Activated T-helper 17 cell treated with anti-CD3 and anti-CD28 coated beads, Interleukin-2, amount 50 U/mL, for 72 hours (primary cell): ENCODE results near the gene STX1B. TPM values are rescaled to one million over a fixed set of nuclear protein-coding genes. Genes with fewer than 3 reads are reported as not detected.

Experiments used
- ATAC-seq: fragments of 150-1000 bp; cut with Tn5 transposase; replicated peaks from 2 replicates; pipeline ENCODE4 v1.10.0; 2021; ENCODE audit warnings: mild to moderate bottlenecking, moderate library complexity
- H3K27ac Mint-ChIP-seq: one replicate; pipeline ENCODE4 v1.8.0; 2022; ENCODE audit warnings: mixed read lengths
- H3K27me3 Mint-ChIP-seq: one replicate; pipeline ENCODE4 v1.8.0; 2022; ENCODE audit warnings: mixed read lengths
- H3K36me3 Mint-ChIP-seq: one replicate; pipeline ENCODE4 v1.8.0; 2022; ENCODE audit warnings: low read depth, mild to moderate bottlenecking, mixed read lengths
- H3K4me1 Mint-ChIP-seq: one replicate; pipeline ENCODE4 v1.8.0; 2022; ENCODE audit warnings: mixed read lengths
- H3K4me3 Mint-ChIP-seq: one replicate; pipeline ENCODE4 v1.8.0; 2022; ENCODE audit warnings: mild to moderate bottlenecking, mixed read lengths
- H3K9me3 Mint-ChIP-seq: one replicate; pipeline ENCODE4 v1.8.0; 2022; ENCODE audit warnings: mixed read lengths
- total RNA-seq, 2 donors: library from RNA; stranded (reverse); gene quantifications; one replicate each; pipeline ENCODE4 v1.2.3, GENCODE V29; 2022

STX1B gene
- total RNA-seq, 2 donors from 2014 or later, result 0.17 to 0.95 TPM

DNA sequence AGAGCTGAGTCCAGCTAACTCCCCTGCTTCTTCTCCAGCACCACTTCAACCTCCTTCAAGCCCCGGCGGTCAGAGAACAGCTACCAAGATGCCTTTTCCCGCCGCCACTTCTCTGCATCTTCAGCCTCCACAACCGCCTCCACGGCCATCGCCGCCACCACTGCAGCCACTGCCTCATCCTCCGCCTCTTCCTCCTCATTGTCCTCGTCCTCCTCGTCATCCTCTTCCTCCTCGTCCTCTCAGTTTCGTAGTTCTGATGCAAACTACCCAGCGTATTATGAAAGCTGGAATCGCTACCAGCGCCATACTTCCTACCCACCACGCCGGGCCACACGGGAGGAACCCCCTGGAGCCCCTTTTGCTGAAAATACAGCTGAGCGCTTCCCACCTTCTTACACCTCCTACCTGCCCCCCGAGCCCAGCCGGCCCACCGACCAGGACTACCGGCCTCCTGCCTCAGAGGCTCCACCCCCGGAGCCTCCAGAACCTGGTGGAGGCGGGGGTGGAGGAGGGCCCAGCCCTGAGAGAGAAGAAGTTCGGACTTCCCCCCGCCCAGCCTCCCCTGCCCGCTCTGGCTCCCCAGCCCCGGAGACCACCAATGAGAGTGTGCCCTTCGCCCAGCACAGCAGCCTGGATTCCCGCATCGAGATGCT is 45.7 kb downstream of the STX1B start:
- peaks cover 100% of the 10 kb centered on the region for H3K36me3 Mint-ChIP-seq
- H3K27ac Mint-ChIP-seq, result no peak overlapping the region
- no peaks in the 10 kb centered on the region for H3K27me3 Mint-ChIP-seq
- no peak for ATAC-seq
- H3K9me3 Mint-ChIP-seq, result no peaks in the 10 kb centered on the region
- H3K4me3 Mint-ChIP-seq, result no peak overlapping the region
- peaks cover 13% of the 10 kb centered on the region for H3K4me1 Mint-ChIP-seq

DNA sequence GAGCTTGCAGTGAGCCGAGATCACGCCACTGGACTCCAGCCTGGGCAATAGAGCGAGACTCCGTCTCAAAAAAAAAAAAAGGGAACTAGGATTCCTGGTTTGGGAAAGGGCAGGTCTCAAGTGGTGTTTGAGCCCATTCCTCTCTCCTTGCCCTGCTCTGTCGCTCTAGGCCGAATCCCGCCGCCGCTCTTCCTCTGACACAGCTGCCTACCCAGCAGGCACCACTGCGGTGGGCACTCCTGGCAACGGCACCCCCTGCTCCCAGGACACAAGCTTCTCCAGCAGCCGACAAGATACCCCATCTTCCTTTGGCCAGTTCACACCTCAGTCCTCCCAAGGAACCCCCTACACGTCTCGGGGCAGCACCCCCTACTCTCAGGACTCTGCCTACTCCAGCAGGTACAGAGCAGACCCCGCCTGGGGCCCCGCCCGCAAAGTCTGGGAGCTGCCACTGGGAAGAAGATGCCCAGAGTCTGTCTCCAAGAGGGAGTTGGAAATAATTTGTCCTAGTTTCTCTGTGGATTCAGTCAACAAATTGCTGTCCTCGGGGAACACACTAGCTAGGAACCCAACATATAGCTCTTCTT is 46.4 kb downstream of the STX1B start:
- no peak for ATAC-seq
- Mint-ChIP-seq H3K4me3 (no peak overlapping the region), H3K9me3 (no peaks in the 10 kb centered on the region), H3K36me3 (peaks cover 100% of the 10 kb centered on the region), H3K27ac (no peak overlapping the region), H3K27me3 (no peaks in the 10 kb centered on the region), H3K4me1 (peaks cover 20% of the 10 kb centered on the region)

DNA sequence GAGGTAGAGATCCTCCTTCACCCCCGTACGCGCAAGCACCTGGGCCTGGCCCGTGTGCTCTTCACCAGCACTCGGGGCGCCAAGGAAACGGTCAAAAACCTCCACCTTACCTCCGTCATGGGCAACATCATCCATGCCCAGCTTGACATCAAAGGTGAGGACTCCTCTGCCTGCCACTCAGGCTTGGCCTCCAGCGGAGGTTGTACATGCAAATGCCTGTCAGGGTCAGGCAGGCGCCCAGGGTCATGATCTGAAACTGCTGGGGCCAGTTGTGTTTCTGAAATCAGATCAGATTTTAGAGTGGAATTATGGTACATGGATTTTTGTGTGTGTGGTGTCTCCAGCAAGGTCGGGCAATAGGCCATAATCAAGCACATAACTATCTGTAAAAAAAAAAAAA is 49.1 kb downstream of the STX1B start:
- no peak overlapping the region for H3K4me3 Mint-ChIP-seq
- peaks cover 91% of the 10 kb centered on the region for H3K36me3 Mint-ChIP-seq
- ATAC-seq, result no peak
- no peak overlapping the region for H3K27ac Mint-ChIP-seq
- H3K27me3 Mint-ChIP-seq, result no peaks in the 10 kb centered on the region
- H3K9me3 Mint-ChIP-seq, result no peaks in the 10 kb centered on the region
- H3K4me1 Mint-ChIP-seq, result peaks cover 22% of the 10 kb centered on the region

DNA sequence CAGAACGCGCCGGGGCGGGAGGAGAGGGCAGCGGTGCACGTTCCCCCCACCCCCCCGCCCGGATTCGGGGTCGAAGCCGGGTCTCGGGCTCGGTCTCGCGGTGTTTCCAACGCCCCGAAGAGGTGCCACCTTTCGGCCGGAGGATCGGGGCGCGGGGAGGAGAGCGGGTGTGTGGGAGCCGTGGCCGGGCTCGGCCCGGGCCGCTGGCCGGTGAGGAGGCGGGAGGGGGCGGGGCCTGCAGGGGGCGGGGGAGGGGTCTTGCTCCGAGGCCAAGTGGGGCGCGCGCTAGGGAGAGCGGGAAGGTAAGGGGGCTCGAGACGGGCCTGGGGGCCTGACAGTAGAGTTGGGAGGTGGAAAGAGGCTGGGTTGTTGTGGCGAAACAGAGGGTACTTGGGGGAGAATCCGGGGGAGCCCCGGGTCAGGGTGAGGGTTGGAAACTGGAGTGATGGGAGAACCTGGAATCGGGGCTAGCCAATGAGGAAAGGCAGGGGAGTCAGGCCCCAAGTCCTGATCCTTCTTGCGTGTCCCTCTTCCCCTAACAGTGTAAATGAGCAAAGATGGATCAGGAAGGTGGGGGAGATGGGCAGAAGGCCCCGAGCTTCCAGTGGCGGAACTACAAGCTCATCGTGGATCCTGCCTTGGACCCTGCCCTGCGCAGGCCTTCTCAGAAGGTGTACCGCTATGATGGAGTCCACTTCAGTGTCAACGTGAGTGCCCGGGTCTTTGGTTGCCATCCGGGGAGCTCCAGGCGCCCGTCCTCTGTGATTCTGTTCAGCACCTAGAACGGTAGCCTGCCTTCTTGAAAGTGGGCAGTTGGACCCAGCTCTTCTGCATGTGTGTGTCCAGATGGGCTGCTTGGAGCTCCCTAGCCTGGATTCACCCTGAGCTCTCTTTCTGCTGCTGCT is 52.0 kb downstream of the STX1B start:
- H3K27ac Mint-ChIP-seq, result peak overlapping the region; percentile 79
- peak overlapping the region; percentile 81 for H3K4me3 Mint-ChIP-seq
- H3K36me3 Mint-ChIP-seq, result peaks cover 61% of the 10 kb centered on the region
- no peaks in the 10 kb centered on the region for H3K27me3 Mint-ChIP-seq
- no peaks in the 10 kb centered on the region for H3K9me3 Mint-ChIP-seq
- no peak for ATAC-seq
- peaks cover 17% of the 10 kb centered on the region for H3K4me1 Mint-ChIP-seq

DNA sequence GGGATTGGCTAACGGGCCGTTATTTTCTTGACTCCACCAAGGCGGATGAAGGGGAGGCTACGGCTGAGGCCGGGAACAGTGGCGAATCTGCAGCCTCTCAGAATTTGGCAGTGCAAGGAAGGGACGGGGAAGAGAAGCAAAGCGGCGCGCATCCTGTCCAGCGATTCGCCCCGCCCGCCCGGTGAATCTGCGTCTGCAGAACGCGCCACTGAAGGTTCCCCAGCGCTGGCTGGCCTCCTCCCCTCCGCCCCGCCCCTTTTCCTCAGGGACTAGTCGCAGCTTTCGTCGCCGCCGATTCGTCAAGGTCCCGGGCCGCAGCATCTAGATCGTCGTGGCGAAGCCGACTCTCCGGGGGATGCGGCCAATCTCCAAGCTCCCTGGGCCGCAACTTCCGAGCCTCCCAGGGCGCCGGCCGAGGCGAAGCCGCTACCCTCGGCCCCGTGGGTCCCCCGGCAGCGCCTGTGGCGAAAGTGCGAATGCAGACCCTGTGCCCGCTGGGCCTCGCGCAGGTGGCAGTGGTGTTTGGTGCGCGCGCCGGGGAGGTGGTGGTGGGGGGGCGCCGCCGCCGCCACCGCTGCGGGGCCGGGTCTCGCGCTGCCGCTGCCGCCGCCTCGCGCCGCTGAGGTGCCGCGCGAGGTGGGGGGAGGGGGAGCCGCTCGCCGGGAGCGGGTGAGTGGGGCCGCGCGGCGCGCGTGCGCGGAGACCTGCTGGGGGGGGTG is 52.8 kb downstream of the STX1B start, which contains the start of gene SETD1A:
Gene SETD1A (plus strand): TSS at position 299 of the 719 bp plus-strand sequence. CDS start 978 bp downstream, outside the sequence.
- Mint-ChIP-seq H3K4me3 (peak within 1 kb of the TSS; percentile 91), H3K36me3 (peaks cover 53% of the 10 kb centered on the region), H3K27ac (peak within 1 kb of the TSS; percentile 98), H3K27me3 (no peaks in the 10 kb centered on the region), H3K9me3 (no peaks in the 10 kb centered on the region), H3K4me1 (peaks cover 17% of the 10 kb centered on the region)
- peak; percentile 90 for ATAC-seq

DNA sequence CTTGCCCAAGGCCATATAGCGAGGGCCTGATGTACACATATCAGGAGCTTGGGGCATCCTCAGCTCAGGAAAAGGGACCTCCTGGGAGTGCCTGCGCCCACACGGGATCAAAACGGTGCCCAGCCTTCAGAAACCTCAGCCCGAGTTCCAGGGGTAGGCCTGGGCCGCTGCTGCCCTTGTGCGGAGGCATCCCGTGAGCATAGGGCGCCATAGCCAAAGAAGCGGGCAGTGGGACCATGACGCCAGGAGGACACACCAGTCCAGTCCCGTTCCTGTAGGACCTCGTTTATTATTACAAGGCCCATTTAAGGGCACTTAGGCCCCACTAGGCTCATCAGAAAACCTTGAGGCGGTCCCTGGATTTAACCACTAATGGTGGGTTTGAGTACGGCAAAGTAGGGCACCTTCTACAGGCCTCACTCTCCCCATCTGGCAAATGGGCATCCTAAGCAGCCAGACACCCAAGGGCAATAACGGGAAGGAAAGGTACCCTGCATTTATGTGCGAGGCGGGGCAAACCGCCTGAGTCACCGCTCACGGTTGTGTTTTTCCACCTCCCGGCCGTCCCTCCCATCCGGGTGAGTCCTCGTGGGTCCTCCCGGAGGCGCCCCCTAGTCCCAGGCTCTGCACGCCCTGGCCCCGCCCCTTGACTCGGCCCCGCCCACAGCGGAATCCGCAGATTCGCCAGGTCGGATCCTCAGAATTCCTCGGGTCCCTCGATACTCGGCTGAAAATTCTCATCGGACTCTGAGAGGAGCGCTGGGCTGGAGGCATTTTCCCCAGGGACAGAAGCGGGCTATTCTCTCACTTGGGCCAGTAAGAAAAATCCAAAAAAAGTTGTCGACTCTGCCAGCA is 53.6 kb downstream of the STX1B start:
- H3K4me1 Mint-ChIP-seq, result peaks cover 17% of the 10 kb centered on the region
- H3K4me3 Mint-ChIP-seq, result peak overlapping the region; percentile 91
- H3K27me3 Mint-ChIP-seq, result no peaks in the 10 kb centered on the region
- peak overlapping the region; percentile 98 for H3K27ac Mint-ChIP-seq
- no peaks in the 10 kb centered on the region for H3K9me3 Mint-ChIP-seq
- ATAC-seq, result peak; percentile 83
- H3K36me3 Mint-ChIP-seq, result peaks cover 45% of the 10 kb centered on the region

DNA sequence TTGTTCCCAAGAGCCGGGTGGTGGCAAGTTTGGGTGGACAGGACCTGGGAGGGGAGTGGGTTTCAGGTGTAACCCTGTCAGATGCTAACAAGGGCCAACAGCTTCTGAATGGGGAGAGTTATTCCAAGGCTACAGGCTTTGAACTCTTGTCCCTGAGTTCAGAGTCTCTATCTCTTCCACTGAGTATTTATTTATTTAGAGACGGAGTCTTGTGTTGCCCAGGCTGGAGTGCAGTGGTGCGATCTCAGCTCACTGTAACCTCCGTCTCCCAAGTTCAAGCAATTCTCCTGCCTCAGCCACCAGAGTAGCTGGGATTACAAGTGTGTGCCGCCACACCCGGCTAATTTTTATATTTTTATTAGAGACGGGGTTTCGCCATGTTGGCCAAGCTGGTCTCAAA is 55.4 kb downstream of the STX1B start:
- ATAC-seq, result no peak
- Mint-ChIP-seq H3K4me3 (no peak overlapping the region), H3K36me3 (peaks cover 32% of the 10 kb centered on the region), H3K4me1 (peaks cover 15% of the 10 kb centered on the region), H3K27me3 (no peaks in the 10 kb centered on the region), H3K27ac (no peak overlapping the region), H3K9me3 (no peaks in the 10 kb centered on the region)

DNA sequence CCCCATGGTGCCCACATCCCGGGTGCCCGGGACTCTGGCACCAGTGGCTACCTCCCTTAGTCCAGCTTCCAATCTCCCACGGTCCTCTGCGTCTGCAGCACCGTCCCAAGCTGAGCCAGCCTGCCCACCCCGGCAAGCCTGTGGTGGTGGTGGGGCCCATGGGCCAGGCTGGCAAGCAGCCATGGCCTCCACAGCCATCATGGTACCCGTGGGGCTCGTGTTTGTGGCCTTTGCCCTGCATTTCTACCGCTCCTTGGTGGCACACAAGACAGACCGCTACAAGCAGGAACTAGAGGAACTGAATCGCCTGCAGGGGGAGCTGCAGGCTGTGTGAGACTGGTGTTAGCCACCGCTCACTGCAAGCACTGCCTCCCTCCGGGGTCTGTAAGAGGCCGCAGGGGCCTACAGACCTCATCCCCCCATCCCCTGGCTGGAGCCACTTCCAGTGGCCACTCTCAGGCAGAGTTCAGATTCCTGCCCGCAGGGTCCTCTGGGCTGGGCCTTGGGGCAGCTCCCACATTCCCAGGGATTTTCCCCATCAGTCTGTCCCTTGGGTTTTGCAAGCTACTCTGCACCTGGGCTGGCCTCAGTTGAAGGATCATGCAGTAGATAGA is 56.8 kb downstream of the STX1B start:
- no peak overlapping the region for H3K27ac Mint-ChIP-seq
- no peak overlapping the region for H3K4me3 Mint-ChIP-seq
- no peaks in the 10 kb centered on the region for H3K9me3 Mint-ChIP-seq
- H3K4me1 Mint-ChIP-seq, result peaks cover 5% of the 10 kb centered on the region
- H3K27me3 Mint-ChIP-seq, result no peaks in the 10 kb centered on the region
- H3K36me3 Mint-ChIP-seq, result peaks cover 22% of the 10 kb centered on the region
- no peak for ATAC-seq

DNA sequence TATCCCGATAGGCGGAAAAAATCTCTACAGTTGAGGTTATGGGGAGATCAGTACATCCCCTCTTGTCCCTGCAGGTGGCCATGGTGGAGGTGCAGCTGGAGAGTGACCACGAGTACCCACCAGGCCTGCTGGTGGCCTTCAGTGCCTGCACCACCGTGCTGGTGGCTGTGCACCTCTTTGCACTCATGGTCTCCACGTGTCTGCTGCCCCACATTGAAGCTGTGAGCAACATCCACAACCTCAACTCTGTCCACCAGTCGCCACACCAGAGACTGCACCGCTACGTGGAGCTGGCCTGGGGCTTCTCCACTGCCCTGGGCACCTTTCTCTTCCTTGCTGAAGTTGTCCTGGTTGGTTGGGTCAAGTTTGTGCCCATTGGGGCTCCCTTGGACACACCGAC is 57.3 kb downstream of the STX1B start:
- H3K27me3 Mint-ChIP-seq, result no peaks in the 10 kb centered on the region
- peaks cover 5% of the 10 kb centered on the region for H3K4me1 Mint-ChIP-seq
- H3K4me3 Mint-ChIP-seq, result no peak overlapping the region
- no peak overlapping the region for H3K27ac Mint-ChIP-seq
- no peaks in the 10 kb centered on the region for H3K9me3 Mint-ChIP-seq
- ATAC-seq, result no peak
- H3K36me3 Mint-ChIP-seq, result peaks cover 18% of the 10 kb centered on the region

DNA sequence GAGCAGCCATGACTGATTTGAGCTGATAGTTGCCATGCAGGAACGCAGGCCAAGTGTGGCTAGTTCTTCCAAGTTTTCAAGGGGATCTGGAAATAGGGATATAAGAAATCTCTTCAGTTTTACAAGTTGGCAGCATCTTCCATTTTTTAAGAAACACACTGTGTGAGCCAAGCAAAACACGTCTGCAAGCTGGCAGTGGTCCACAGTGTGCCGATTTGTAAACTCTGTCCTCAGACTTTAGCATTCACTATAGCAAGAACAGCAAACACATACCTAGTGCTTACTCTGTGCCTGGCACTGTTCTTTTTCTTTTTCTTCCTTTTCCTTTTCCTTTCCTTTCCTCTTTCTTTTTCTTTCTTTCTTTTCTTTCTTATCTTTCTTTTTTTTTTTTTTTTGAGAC is 58.7 kb downstream of the STX1B start:
- peaks cover 5% of the 10 kb centered on the region for H3K4me1 Mint-ChIP-seq
- no peak overlapping the region for H3K4me3 Mint-ChIP-seq
- H3K36me3 Mint-ChIP-seq, result peaks cover 9% of the 10 kb centered on the region
- no peaks in the 10 kb centered on the region for H3K9me3 Mint-ChIP-seq
- no peak overlapping the region for H3K27ac Mint-ChIP-seq
- no peaks in the 10 kb centered on the region for H3K27me3 Mint-ChIP-seq
- no peak for ATAC-seq

DNA sequence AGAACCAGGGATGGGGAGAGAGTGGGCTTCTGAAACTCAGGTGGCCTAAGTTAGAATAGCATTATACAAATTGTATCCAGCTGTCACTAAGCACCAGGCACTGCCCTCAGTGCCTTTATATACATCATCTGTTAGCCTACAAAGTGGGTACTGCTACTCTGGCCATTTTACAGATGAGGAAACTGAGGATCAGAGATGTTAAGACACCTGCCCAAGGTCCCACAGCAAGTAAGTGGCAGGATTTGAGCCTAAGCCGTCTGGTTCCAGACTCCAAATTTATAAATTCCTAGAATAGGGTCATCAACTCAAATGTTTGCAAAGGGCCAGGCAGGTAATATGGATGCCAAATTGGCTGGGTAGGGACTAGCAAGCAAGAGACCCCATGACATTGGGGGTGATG is 59.2 kb downstream of the STX1B start:
- H3K4me3 Mint-ChIP-seq, result peak overlapping the region; percentile 94
- H3K27me3 Mint-ChIP-seq, result no peaks in the 10 kb centered on the region
- H3K27ac Mint-ChIP-seq, result no peak overlapping the region
- H3K9me3 Mint-ChIP-seq, result no peaks in the 10 kb centered on the region
- H3K36me3 Mint-ChIP-seq, result peaks cover 11% of the 10 kb centered on the region
- ATAC-seq, result no peak
- peaks cover 5% of the 10 kb centered on the region for H3K4me1 Mint-ChIP-seq

DNA sequence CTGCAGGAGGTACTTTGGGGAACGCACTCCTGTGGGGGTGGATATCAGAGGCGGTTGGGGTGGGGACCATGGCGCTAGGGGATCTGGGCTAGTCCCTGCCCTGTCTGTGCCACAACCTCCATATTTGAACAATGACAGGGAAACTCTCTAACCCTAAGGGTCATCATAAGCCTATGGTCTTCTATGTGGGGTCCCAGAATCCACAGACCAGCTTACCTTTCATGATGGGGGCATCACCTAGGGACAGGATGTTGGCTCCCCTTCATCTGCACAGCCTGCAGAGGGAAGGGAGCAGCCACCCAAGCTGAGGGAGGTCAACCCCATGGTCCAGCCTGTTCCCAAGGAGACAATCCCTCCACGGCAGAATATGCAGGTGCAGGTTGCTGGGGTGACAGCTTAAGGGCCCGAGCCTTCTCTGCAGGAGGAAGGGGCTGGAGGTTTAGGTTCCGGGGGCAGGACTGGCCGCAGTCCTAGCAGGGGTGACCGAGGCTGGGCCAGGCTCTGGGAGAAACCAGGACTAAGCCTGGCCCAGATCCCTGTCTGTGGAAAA is 59.8 kb downstream of the STX1B start:
- peak overlapping the region; percentile 94 for H3K4me3 Mint-ChIP-seq

More for the DNA sequence above, 59.8 kb downstream of the STX1B start:
- H3K9me3 Mint-ChIP-seq, result no peaks in the 10 kb centered on the region
- H3K36me3 Mint-ChIP-seq, result peaks cover 17% of the 10 kb centered on the region
- ATAC-seq, result no peak
- no peaks in the 10 kb centered on the region for H3K27me3 Mint-ChIP-seq
- peak overlapping the region; percentile 92 for H3K27ac Mint-ChIP-seq
- peaks cover 5% of the 10 kb centered on the region for H3K4me1 Mint-ChIP-seq
